Measurements from ENCODE around the gene ACTR2. TPM values are rescaled to one million over a fixed set of nuclear protein-coding genes. Genes with fewer than 3 reads are reported as not detected.

ACTR2 gene
- total RNA-seq, 4 donors from 2014 or later, result 34.4 to 43.9 (median 35.8) TPM

DNA sequence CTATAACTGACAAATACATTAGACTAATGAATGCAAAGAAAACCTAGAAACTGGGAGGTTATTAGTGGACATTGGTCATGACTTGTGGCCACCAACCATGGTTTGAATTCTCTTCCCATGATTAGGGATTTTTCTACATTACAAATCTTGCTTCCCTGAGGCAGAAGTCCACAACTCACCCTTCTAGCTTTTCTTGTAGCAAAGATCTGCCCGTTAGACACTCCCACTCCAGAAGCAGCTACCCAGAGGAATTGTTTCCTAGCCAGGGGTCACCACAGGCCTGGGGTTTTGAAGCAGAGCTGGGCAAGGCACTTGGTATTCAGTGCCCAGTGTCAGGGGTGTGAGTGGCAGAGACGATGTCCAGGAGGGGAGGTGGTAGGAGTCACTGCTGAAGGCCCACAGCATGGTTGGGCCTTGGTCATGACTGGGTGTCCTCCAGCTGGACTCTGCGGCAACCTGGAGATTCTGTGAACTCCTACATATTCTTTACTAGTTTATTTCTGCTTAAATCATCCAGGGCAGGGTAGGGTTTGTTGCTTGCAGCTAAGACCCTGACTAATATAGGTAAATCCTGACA is 54.9 kb downstream of the ACTR2 start:
- Histone ChIP-seq H3K4me1 (peaks cover 0 to 15% of the 10 kb centered on the region in 2 donors), H3K4me3 (no peak overlapping the region), H3K9me3 (no peaks in the 10 kb centered on the region), H3K27ac (peak overlapping the region; percentile 34 to 69 (median 52)), H3K27me3 (peaks cover 0 to 4% (median 3%) of the 10 kb centered on the region in 3 donors), H3K36me3 (no peaks in the 10 kb centered on the region)
- no peak for TF ChIP-seq POLR2A (IDR thresholded peaks at IDR 0.05)
- TF ChIP-seq, protein P1, sequence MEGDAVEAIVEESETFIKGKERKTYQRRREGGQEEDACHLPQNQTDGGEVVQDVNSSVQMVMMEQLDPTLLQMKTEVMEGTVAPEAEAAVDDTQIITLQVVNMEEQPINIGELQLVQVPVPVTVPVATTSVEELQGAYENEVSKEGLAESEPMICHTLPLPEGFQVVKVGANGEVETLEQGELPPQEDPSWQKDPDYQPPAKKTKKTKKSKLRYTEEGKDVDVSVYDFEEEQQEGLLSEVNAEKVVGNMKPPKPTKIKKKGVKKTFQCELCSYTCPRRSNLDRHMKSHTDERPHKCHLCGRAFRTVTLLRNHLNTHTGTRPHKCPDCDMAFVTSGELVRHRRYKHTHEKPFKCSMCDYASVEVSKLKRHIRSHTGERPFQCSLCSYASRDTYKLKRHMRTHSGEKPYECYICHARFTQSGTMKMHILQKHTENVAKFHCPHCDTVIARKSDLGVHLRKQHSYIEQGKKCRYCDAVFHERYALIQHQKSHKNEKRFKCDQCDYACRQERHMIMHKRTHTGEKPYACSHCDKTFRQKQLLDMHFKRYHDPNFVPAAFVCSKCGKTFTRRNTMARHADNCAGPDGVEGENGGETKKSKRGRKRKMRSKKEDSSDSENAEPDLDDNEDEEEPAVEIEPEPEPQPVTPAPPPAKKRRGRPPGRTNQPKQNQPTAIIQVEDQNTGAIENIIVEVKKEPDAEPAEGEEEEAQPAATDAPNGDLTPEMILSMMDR (IDR thresholded peaks at IDR 0.05 in 4 of 5, conservative IDR thresholded peaks at IDR 0.05 in 1 of 5), result no peak
- ATAC-seq, result no peak
- in situ Hi-C loops (cut with MboI; ENCODE audit: low sequenced_read_pairs in 4 of 4) (no loop called here), intact Hi-C loops (cut with DNase I; ENCODE audit: low total_unique reads) (no loop called here)
- DNase-seq, result no peak

DNA sequence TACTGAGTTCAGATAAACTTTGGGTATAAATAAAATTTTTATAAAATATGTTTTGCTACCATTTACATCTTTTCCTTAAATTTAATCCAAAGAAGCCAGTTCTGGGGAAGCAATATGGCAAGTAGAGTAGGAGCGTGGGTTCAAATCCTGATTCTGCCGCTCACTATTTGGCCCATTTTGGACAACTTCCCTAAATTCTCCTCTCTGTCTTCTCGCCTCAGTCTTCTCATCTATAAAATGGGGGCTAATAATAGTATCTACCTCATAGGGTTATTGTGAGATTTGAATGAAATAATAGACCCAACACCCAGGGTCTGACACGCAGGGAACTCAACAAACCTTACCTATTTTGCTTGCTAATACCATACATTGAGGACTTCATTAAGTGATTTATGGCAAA is 59.7 kb downstream of the ACTR2 start:
- ATAC-seq, result no peak
- no peaks in the 10 kb centered on the region for H3K27me3 ChIP-seq
- H3K27ac ChIP-seq, result no peak overlapping the region
- TF ChIP-seq POLR2A (IDR thresholded peaks at IDR 0.05), result no peak
- TF ChIP-seq, protein P1 (IDR thresholded peaks at IDR 0.05 in 4 of 5, conservative IDR thresholded peaks at IDR 0.05 in 1 of 5), result no peak
- no peaks in the 10 kb centered on the region for H3K9me3 ChIP-seq
- DNase-seq, result no peak
- no peak overlapping the region for H3K4me3 ChIP-seq
- peaks cover 5 to 8% of the 10 kb centered on the region in 2 donors for H3K4me1 ChIP-seq
- intact Hi-C loops (cut with DNase I; ENCODE audit: low total_unique reads), result no loop called here
- in situ Hi-C loops (cut with MboI; ENCODE audit: low sequenced_read_pairs in 4 of 4), result no loop called here
- no peaks in the 10 kb centered on the region for H3K36me3 ChIP-seq

DNA sequence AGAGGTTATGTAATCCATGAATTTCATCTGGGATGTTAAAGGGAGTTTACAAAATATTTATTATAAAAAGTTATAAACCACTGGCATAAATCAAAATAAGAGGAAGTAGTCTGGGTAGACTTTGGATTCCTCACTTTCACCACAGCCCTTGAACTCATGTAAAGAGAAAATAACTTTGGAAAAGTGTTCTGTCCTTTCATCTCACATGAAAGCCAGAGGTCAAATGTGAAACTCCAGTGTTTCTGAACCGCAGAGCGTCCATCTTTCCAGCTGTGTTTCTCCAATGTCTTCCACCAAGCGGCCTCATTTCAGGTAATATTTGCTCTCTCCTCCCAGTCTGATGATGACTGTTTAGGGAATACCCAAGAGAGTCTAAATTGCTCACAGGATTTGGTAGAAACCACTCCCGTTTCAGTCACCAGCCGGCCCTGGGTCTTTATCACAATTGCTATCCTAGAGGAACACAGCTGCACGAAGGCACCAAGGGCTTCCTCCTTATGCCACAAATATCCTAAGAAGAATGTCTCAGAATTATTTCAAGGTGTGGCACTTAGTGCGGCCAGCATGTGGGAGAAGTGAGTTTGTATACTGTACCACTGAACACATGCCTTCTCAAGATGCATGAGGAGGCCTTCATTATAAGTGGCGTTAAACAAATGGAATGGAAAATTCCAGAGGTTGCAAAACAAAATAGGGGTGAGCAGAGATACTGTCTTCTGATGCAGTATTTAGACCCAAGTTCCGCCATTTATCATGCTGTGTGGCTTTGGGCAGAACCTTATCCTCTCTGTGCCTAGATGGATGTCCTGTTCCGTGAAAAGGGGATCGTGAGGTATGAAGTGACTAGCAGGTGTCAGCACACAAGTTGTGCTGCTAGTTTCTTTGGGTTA is 63.8 kb downstream of the ACTR2 start:
- Histone ChIP-seq H3K27me3 (no peaks in the 10 kb centered on the region), H3K36me3 (no peaks in the 10 kb centered on the region), H3K4me3 (no peak overlapping the region), H3K9me3 (no peaks in the 10 kb centered on the region), H3K27ac (no peak overlapping the region), H3K4me1 (peaks cover 8 to 15% of the 10 kb centered on the region in 2 donors)
- in situ Hi-C loops (cut with MboI; ENCODE audit: low sequenced_read_pairs in 4 of 4), result no loop called here
- no peak for DNase-seq
- TF ChIP-seq, protein P1 (IDR thresholded peaks at IDR 0.05 in 4 of 5, conservative IDR thresholded peaks at IDR 0.05 in 1 of 5), result no peak
- TF ChIP-seq POLR2A (IDR thresholded peaks at IDR 0.05), result no peak
- intact Hi-C loops (cut with DNase I; ENCODE audit: low total_unique reads), result no loop called here
- no peak for ATAC-seq

DNA sequence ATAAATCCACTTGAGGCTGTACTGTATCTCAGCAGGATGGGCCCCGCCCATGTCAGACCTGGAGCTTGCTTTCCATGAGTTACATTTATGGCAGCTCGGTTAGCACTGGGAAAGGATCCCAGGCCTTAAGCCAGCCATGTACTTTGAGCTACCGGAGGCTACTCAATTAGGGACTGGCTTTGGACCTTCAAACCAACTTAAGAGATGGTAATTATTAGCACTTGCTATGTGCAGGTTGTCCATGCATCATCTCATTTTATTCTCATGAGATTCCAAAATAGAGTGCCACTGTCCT is 64.4 kb downstream of the ACTR2 start:
- Histone ChIP-seq H3K4me1 (peaks cover 8 to 15% of the 10 kb centered on the region in 2 donors), H3K27me3 (no peaks in the 10 kb centered on the region), H3K9me3 (no peaks in the 10 kb centered on the region), H3K36me3 (no peaks in the 10 kb centered on the region), H3K27ac (no peak overlapping the region), H3K4me3 (no peak overlapping the region)
- DNase-seq (no peak), ATAC-seq (peak in 1 of 2 donors; percentile 29)
- in situ Hi-C loops (cut with MboI; ENCODE audit: low sequenced_read_pairs in 4 of 4), result no loop called here
- TF ChIP-seq, protein P1 (IDR thresholded peaks at IDR 0.05 in 4 of 5, conservative IDR thresholded peaks at IDR 0.05 in 1 of 5), result no peak
- no peak for TF ChIP-seq POLR2A (IDR thresholded peaks at IDR 0.05)
- intact Hi-C loops (cut with DNase I; ENCODE audit: low total_unique reads), result no loop called here

Data from gastrocnemius medialis (tissue), 4 donors.